B cell (primary cell): ENCODE data around the gene ATRNL1.

Experiments
- EZH2 ChIP-seq: IDR thresholded peaks from 2 replicates; pipeline ENCODE4 v1.6.1; 2012; ENCODE audit warnings: borderline replicate concordance, low read depth, mild to moderate bottlenecking, moderate library complexity, low read length; ENCODE audit not compliant: insufficient read depth, poor library complexity, severe bottlenecking
- TF ChIP-seq, protein P1 (sequence below): fragments of 200-600 bp; IDR thresholded peaks from one replicate; pipeline ENCODE4 v1.8.0; 2022; ENCODE audit warnings: antibody characterized with exemption, mild to moderate bottlenecking

DNA sequence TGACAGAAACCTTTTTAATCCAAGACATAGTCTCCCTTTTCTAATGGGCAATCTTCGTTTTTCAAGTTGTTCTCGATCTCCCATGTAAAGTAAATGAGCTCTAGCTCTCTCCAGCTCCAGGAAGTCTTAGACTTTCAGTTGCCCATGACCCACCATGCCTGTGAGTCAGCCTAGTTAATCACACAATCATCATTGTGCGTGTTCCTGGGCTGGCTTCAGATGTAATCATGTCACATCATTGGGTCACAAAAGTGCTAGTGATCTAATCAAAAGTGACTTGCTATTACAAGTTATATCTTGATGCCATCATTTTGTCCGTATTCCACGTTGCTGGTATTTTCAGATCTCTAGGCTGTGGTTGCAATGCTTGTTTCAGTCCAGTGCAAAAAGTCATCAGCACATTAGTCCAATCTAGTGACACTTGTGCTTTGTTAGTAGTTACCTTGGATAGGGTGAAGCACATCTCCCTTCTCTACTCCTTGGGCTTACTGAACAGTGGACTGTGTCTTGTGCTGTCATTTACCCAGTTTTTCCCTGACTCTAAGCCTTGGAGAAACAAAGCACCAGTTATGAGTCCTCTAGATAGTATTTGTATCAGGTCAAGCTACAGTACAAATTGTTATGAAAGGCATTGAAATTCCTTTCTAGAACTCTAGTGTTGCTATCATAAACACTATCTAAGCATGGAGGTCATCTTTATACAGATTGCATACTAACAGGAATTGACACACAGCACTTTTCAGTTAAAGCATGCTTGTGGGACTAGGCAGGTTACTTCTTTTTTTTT is 863.3 kb downstream of the ATRNL1 start:
- TF ChIP-seq, protein P1, sequence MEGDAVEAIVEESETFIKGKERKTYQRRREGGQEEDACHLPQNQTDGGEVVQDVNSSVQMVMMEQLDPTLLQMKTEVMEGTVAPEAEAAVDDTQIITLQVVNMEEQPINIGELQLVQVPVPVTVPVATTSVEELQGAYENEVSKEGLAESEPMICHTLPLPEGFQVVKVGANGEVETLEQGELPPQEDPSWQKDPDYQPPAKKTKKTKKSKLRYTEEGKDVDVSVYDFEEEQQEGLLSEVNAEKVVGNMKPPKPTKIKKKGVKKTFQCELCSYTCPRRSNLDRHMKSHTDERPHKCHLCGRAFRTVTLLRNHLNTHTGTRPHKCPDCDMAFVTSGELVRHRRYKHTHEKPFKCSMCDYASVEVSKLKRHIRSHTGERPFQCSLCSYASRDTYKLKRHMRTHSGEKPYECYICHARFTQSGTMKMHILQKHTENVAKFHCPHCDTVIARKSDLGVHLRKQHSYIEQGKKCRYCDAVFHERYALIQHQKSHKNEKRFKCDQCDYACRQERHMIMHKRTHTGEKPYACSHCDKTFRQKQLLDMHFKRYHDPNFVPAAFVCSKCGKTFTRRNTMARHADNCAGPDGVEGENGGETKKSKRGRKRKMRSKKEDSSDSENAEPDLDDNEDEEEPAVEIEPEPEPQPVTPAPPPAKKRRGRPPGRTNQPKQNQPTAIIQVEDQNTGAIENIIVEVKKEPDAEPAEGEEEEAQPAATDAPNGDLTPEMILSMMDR, result no peak
- no peak for TF ChIP-seq EZH2
